Renal cortex interstitium (tissue), 11 donors: ENCODE measurements around the gene TMEM178B. TPM values are rescaled to one million over a fixed set of nuclear protein-coding genes. Genes with fewer than 3 reads are reported as not detected.

ENCODE experiments used
- DNase-seq, 11 donors: peaks; one replicate each; pipeline ENCODE4 v3.0.0-alpha.2; 2013; ENCODE audit warnings: low read depth in 9 of 11, low spot score in 4 of 11; ENCODE audit errors: extremely low read depth in 1 of 11
- polyA plus RNA-seq, 3 donors: library from polyadenylated mRNA; unstranded; fragments of 120-200 nt; gene quantifications; one replicate each; pipeline ENCODE4 v1.2.1, GENCODE V29; 2013; ENCODE audit not compliant: insufficient read length in 3 of 3

Gene TMEM178B
- polyA plus RNA-seq, 3 donors, result 0.27 to 0.39 (median 0.36) TPM

DNA sequence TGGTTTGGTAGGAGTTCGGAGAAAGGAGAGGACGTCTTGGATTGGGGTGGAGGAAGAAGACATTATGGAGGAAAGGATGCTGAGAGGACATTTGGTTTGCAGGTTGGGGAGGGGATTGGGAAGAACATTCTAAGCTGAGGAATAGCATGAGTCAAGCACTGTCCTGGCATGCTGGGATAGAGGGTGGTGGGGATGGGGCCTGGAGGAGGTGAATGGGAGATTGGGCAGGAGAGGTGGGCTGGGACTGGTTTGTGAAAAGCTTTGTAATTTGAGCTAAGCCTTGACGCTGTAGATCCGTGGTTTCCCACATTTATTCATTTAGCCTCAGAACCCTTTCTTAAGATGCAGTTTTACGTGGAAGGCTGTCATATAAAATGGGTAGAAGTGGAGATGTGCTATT is 52.2 kb downstream of the TMEM178B start:
- DNase-seq, result no peak

DNA sequence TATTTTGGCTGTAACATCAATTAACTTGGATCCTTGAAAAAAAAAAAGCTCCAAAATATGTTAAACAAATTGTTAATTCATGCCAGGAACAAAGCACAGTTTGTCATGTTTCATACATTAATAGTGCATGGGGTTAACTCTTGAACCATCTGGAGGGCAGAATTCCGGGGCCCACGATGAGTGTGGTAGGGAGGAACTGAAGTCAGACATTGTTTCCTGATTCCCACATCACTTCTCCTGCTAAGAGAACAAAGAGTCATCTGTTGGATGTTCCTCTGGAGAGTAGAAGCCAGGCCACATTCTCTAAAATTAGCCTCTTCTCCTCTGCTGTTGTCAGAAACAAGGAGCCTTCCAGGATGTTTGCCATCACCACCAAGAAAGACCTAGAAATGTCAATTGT is 54.6 kb downstream of the TMEM178B start:
- DNase-seq, result no peak

DNA sequence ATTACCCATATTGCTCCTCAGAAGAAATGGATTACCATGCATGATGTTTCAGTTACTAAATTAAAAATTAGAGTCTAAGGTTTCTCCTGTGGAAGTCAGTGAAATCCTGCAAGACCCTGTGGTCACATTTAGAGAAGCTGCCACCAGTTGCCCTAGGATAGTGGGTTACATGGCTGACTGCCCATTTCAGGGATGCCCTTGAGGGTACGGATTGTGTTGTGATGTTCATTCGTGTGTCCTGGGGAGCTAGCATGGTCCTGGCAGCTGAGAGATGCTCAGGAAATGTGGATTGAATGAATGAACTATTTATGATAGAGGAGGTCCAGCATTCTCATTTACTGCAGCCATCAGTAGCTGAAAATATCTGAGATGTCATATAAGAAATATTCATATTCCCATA is 55.1 kb downstream of the TMEM178B start:
- DNase-seq, result no peak

DNA sequence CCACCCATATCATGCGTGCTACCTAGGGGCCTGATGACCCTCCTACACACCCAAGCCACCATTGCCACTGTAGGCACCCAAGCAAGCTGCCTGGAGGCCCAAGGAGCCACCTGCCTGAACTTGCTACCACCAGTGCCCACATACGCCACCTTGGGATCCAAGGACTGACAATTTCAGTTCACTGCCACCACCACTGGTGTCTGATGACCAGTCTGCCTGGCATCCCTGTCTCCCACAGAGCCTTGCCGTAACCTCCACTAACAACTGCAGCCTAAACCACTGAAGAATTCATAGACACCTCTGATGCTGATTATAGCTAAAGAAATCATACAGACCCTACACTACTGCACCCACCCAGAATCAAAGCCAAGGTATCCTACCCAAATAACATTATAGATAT is 58.8 kb downstream of the TMEM178B start:
- no peak for DNase-seq

DNA sequence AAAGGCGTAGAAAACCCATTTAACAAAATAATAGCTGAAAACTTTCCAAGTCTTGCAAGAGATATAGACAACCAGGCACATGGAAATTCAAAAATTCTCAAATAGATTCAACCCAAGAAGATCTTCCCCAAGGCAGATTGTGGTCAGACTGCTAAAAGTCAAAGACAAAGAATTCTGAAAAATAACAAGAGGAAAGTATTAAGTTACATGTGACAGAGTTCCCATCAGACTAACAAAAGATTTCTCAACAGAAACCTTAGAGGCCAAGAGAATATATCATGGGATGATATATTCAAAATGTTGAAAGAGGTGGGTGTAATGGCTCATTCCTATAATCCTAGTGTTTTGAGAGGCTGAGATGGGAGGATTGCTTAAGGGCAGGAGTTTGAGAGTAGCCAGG is 59.8 kb downstream of the TMEM178B start:
- no peak for DNase-seq

DNA sequence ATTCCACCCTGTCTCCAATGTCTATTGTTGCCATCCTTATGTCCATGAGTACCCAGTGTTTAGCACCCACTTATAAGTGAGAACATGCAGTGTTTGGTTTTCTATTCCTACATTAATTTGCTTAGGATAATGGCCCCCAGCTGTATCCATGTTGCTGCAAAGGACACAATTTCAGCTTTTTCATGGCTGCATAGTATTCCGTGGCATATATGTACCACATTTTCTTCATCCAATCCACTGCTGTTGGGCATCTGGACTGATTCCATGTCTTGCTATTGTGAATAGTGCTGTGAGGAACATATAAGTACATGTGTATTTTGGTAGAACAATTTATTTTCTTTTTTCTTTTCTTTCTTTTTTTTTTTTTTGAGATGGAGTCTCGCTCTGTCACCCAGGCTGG is 68.2 kb downstream of the TMEM178B start:
- no peak for DNase-seq

DNA sequence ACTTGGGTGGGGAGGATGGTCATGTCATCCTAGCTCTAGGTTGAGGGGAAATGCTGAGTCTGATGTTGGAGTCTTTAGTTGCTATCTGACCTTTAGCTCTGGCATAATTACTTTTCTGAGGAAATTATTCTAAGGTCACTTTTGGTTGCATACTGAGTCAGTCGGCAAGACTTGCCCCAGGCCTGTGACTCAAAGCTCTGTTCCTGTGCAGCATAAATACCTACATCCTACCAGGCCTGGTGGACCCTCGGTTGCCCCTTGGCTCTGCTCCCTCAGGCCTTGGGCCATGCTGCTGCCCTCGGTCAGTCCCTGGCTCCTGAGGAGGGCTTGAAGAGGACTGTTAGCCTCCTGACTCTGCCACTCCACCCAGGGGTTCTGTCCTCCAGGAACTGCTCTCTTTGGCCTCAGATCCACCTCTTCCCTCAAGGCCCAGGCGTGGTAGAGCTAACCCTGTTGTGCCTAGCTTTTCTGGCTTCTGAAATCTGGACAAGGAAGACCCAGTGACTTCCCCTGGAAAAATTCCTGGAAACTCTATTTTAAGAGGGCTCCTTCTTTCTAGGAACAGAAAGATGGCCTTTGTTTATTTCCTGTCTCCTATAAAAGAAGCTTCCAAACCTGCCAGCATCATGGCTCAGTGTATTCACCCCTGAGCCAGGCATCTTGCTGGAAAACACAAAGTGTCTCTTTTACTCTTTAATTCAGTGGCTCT is 71.2 kb downstream of the TMEM178B start:
- DNase-seq, result no peak

DNA sequence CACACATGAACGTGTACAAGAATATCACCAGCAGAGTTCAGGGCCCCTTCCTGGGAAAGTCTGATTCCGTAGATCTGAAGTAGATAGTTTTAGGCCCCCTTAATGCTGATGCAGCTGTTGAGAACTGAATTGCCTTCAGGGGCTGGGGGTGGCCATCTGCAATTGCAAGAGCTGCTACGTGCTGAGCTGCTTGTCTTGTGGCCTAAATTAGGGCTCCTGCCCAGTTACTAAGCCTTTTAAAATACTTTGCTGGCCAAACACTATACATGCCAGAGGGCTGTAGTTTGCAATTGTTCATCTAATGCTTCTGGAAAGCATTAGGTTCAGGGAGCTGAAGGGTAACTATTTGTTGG is 71.7 kb downstream of the TMEM178B start:
- DNase-seq, result no peak

DNA sequence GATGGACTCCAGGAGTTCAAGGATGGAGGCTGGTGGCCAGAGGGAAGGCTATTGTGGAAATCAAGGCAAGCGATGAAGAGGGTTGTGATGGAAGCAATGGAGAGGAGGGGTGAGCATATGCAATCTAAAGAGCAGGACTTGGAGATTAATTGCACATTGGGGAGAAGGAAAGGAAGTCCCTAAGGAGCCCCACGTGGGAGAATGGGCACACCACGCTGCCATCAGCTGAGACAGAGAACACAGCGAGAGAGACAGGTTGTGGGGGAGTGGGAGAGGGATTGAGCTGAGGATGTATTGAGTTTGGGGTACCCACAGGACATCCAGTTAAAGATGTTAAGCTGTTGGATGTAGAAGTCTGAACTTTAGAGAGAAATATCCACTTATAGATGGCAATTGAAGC is 73.6 kb downstream of the TMEM178B start:
- no peak for DNase-seq

DNA sequence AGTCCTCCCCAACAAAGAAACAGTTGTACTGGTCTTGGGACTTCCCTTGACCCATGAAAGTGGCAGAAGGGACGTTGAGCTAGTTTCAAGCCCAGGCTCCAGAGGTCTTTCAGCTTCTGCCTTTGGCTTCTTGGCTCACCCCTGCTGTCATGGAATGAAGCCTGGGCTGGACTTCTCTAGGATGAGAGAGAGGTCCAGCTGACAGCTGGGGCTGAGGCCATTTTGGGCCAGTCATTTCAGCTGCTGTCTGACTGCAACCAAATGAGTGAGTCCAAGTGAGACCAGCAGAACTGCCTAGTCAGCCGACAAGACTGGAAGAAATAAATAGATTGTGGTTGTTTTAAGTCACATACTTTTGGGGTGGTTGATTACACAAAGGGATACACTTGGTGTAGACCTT is 76.6 kb downstream of the TMEM178B start:
- no peak for DNase-seq

DNA sequence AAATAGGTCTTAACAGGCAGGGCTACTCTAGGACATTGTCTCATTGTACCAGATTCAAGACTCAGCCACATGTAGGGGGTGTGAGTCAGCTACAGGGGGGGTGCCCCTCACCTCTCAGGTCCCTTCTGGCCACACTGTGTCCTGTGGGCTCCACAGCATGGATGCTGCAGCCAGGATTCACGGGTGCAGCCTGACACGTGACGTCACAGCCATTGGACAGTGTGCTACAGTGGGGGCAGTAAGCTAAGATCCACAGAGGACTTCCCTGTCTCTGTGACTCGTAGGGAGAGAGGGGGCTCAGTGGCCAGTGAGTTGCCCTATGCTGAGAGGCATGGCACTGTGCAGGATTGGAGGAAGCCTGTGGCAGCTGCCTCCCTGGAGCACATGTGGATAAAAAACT is 77.9 kb downstream of the TMEM178B start:
- DNase-seq, result no peak

DNA sequence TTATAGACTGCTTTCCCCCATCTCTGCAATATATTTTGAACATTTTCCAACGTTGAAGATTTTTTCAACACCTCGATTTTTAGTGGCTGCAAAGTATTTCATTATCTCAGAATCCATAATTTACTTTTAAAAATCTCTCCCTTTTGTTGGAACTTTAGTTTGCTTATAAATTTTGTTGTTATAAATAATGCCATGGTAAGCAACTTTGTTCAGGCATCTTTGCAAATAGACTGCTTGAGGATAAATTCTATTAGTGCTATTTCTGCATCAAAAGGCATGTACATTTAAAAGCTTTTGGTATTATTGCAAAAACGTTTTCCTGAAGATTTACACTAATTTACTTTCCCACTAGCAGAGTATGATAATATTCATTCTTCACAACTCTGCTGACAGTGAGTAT is 79.4 kb downstream of the TMEM178B start:
- DNase-seq, result no peak

DNA sequence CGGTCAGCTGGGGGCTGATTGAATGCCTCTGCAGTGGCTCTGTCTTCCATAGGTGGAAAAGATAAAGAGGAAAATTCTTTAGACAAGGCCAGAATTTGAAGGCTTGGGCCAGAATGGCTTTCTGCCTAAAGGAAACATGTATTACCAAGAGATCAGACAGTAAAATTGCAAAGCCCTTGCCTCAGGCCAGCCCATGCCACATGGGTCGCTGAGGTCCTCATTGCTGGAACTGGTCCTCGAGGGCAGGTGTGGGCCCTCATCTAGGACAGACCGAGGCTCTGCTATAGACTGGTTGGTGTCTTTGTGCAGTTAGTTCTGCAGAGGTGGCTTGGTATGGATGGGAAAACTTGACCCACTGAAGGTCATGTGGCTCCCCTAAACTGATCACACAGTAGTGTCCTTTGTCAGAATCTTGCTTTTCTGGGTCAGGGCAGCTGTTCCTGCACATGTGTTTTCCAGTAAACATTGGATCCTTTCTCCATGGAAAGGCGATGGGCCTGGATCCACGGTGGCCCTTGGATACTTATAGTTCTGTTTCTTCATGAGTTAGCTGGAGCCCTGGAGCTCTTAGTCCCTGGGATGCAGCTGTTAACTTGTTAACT is 80.4 kb downstream of the TMEM178B start:
- no peak for DNase-seq

DNA sequence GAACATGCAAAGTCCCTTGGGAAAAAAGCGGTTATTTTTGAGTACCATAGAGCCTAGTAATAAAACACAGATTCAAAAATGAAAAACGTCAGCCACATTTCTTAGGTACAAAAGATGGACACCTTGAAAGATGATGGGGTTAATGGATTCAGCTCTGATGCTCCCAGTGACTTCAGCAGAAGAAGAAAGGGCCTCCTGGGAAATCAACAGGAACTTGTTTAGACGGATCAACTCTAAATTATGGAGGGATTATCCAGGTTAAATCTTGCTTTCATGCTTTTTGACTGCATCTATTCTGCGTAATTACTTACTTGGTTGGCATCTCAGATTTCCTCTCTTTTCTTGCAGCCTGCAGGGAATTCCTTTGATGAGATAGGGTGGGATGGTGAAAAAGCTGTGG is 82.5 kb downstream of the TMEM178B start:
- DNase-seq, result no peak

DNA sequence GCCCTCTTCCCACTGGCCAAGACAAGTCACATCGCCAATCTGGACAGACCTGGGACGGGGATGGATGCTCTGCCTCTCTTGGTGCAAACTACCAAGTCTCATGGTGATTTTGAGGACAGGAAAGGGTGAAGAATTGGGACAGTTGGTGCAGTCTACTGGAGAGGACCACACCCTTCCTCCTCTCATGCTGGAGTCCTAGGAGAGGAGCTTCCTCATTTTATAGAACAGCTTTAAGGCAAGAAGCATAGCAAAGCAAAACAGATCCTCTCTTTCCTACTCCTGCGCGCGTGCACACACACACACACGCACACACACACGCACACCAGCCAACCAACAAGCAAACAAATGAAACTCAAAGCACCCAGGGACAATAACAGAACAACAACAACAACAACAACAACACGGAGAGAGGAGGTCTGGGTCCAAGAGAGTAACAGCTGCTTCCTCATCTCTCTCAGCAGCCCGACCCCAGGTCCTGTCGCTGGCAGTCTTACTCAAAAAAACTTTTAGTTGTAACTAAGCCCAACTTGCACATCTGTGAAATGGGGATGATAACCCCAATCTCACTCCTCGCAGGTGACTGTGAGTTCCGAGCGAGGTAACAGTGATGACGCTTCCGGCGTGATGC is 83.4 kb downstream of the TMEM178B start:
- no peak for DNase-seq

DNA sequence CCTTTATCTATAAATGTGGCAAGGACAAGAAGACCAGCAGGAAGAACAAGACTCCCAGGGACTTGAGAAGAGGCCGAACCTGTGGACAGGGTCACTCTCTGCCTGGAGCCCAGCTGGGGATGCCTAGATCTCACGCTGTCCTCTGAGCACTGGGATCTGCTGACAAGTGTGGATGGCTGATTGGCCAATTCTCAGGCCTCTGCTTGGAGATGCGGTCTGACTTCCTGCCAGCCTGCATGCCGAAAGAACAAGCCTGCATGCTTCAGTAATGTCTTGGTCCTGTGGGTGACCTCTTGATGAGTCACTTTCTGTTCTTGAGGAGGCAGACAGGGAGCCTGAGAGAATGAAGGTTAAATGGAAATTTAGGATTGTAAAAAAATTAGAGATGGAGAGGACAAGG is 84.7 kb downstream of the TMEM178B start:
- DNase-seq, result no peak

DNA sequence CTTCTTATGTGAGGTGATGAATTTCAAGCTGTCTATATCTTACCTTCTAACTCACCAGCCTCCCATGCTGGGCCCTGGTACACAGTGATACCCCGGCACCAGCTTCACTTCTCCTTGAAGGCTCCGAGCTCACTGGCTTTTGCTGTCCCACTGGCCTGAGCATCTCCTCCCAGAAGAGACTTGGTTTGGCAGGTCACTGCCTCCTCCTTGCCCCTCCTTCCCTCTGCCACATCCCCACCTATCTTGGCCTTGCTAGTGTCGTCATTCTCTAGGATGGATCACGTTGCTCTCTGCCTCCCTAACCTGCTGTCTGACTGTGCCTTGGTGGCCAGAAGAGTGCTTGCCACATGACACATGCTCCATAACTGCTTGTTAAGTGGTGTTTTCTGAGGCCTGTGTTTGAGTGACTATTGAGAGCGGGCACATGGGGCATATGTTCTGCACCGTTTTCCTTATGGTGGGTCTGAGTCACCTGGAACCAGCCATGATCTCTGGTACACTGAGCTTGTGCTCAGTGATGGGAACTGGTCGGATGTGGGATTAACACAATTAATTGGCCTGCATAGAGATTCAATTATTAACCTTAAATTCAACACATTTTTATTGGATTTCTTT is 86.5 kb downstream of the TMEM178B start:
- no peak for DNase-seq

DNA sequence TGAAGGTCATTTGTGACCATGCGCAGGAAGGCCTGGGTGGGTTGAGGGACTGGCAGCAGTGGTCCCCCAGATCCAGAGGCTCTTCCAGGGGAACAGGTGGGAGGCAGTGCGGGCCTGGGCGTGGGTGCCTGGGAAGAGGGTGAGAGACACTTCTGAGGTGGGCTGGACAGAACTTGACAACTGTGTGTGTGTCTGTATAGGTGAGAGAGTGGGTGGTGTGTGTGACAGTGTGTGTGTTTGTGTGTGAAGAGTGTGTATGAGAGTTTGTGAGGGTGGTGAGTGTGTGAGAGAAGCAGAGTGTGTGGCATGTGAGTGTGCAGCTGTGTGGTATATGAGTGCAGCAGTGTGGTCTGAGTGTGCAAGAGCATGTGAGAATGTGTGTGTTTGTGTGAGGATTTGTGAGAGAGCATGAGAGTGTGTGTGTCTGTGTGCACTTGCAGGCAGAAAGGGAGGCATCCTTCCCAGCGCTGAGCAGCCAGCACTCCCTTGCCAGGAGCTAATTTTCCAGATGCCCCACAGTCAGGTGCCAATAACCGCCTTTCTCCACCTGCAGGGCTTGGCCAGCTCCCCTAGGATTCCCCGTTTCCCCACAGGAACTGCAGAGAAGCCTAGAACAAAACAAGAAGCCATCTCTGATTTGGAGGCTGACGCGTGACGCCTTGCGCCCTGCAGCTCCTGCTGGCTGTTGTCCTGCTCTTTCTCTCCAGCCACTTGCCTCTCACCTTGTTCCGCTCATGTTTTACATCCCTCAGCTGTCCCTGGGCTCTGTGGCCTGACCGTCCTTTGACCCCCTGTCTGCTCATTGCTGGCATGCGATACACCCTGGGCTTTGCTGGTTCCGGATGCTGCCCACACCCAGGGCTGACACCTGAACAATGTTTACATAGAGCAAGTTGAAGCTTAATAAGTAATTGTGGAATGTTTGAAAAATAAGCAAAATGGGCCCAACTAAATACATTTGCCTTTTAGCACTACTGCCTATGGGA is 88.0 kb downstream of the TMEM178B start:
- DNase-seq, result peak in 7 of 11 donors; percentile 3 to 22 (median 8)

DNA sequence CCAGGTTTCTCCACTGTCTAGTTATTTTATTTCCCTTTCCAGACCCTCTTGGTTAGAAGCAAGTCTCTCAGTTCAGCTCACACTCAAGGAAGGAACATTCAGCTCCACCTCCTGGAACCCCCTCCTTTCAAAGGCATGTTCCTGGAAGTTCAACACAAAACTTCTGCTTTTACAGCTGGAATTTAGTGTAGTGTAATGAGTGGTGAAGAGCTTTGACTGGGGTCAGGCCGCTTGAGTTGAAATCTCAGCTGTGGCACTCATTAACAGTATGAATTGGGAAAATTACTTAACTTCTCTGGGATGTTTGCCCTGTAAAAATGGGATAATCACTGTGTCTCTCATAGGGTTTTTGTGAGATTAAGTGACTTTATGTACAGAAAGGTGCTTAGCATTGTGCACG is 91.7 kb downstream of the TMEM178B start:
- no peak for DNase-seq
